Nephron (organoid): ENCODE measurements around the gene KCNQ4.

ENCODE experiments used
- H3K27ac Mint-ChIP-seq, 3 experiments: 2 replicates each; pipeline ENCODE4 v1.8.0; 2020; ENCODE audit warnings: mixed read lengths in 3 of 3, mild to moderate bottlenecking in 2 of 3, moderate library complexity in 1 of 3
- H3K27me3 Mint-ChIP-seq: 2 replicates; pipeline ENCODE4 v1.8.0; 2021; ENCODE audit warnings: low read depth, mild to moderate bottlenecking, moderate library complexity, mixed read lengths
- H3K36me3 Mint-ChIP-seq: 2 replicates; pipeline ENCODE4 v1.8.0; 2020; ENCODE audit warnings: low read depth, mixed read lengths
- H3K4me1 Mint-ChIP-seq: 2 replicates; pipeline ENCODE4 v1.8.0; 2020; ENCODE audit warnings: mixed read lengths
- H3K4me3 Mint-ChIP-seq, 3 experiments: 2 replicates each; pipeline ENCODE4 v1.8.0; 2020; ENCODE audit warnings: mild to moderate bottlenecking in 3 of 3, mixed read lengths in 3 of 3, moderate library complexity in 2 of 3
- H3K9me3 Mint-ChIP-seq: 2 replicates; pipeline ENCODE4 v1.8.0; 2020; ENCODE audit warnings: mixed read lengths
- TF ChIP-seq, protein P1 (sequence below), 3 experiments: fragments of 200-600 bp; sonication (generic); IDR thresholded peaks; one replicate each; pipeline ENCODE4 v1.5.0; 2021; ENCODE audit warnings: antibody characterized with exemption in 3 of 3; ENCODE audit not compliant: unreplicated experiment in 3 of 3

The KCNQ4 gene

DNA sequence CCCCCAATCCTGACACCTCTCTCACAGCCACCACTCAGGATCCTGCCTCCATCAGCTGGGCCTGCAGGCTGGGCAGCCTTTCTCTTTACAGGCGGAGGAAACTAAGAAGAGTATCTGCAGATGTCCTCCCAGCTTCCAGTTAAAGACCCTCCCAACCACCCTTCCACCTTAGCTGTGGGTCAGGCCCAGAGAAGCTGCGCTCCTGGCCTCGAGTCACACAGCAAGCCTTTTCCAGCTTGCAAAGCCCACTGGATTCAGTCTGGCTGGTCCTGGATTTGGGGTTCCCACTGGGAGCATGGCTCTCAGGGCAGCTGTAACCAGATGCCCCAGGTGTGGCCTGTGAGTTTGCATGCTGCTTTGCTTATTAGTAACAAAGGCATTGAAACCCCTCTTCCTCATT is 19.9 kb downstream of the KCNQ4 start:
- peaks cover 13% of the 10 kb centered on the region for H3K27me3 Mint-ChIP-seq
- H3K4me3 Mint-ChIP-seq, result peak overlapping the region in 1 of 3 experiments; percentile 51
- H3K36me3 Mint-ChIP-seq, result no peaks in the 10 kb centered on the region
- H3K9me3 Mint-ChIP-seq, result no peaks in the 10 kb centered on the region
- peak overlapping the region in 1 of 3 experiments; percentile 52 for H3K27ac Mint-ChIP-seq
- TF ChIP-seq, protein P1, sequence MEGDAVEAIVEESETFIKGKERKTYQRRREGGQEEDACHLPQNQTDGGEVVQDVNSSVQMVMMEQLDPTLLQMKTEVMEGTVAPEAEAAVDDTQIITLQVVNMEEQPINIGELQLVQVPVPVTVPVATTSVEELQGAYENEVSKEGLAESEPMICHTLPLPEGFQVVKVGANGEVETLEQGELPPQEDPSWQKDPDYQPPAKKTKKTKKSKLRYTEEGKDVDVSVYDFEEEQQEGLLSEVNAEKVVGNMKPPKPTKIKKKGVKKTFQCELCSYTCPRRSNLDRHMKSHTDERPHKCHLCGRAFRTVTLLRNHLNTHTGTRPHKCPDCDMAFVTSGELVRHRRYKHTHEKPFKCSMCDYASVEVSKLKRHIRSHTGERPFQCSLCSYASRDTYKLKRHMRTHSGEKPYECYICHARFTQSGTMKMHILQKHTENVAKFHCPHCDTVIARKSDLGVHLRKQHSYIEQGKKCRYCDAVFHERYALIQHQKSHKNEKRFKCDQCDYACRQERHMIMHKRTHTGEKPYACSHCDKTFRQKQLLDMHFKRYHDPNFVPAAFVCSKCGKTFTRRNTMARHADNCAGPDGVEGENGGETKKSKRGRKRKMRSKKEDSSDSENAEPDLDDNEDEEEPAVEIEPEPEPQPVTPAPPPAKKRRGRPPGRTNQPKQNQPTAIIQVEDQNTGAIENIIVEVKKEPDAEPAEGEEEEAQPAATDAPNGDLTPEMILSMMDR (IDR thresholded peaks at IDR 0.05; ENCODE audit: unreplicated experiment in 3 of 3), result no peak
- peaks cover 58% of the 10 kb centered on the region for H3K4me1 Mint-ChIP-seq

DNA sequence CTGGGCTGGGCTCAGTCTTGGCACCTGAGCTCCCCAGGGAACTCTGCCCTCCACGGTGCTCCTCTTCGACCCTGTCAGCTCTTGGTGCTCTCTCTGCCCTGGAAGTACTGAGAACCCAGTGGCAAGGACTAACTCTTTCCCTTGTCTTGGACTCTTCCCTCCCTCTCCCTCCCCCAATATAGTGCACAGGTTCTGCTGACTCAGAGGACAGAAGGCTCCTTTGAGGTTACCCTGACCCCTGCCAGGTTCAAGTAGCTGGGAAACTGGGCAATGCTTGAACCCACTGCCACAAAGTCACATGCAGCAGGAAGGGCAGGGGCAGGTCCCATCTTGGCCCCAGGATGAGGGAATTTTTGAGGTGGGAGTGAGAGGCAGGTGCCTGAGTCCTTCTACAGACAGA is 20.3 kb downstream of the KCNQ4 start:
- TF ChIP-seq, protein P1 (IDR thresholded peaks at IDR 0.05; ENCODE audit: unreplicated experiment in 3 of 3), result no peak
- Mint-ChIP-seq H3K4me3 (no peak overlapping the region), H3K9me3 (no peaks in the 10 kb centered on the region), H3K27ac (peak overlapping the region in 1 of 3 experiments; percentile 50), H3K4me1 (peaks cover 60% of the 10 kb centered on the region), H3K27me3 (peaks cover 13% of the 10 kb centered on the region), H3K36me3 (no peaks in the 10 kb centered on the region)

DNA sequence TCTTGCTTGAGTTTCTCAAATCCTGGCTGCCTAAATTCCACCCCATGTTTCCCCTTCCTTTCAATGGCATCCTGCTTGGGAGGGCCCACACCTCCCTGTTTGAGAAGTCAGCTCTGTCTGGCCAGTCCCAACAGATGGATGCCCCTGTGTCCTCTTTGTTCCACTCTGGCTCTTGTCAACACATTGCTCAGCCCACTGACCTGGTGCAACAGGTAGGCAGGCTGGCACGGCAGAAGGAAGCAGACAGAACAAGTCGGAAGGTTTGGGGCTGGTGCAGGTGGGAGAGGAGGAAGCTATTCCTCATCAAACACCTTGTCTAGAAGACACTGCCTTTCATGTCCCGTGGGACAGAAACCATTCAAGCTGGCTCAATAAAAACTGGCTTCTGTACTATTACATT is 22.7 kb downstream of the KCNQ4 start:
- Mint-ChIP-seq H3K4me3 (no peak overlapping the region), H3K9me3 (no peaks in the 10 kb centered on the region), H3K27me3 (peaks cover 4% of the 10 kb centered on the region), H3K36me3 (no peaks in the 10 kb centered on the region), H3K4me1 (peaks cover 46% of the 10 kb centered on the region), H3K27ac (peak overlapping the region; percentile 71 to 78 (median 78))
- TF ChIP-seq, protein P1 (IDR thresholded peaks at IDR 0.05; ENCODE audit: unreplicated experiment in 3 of 3), result no peak

DNA sequence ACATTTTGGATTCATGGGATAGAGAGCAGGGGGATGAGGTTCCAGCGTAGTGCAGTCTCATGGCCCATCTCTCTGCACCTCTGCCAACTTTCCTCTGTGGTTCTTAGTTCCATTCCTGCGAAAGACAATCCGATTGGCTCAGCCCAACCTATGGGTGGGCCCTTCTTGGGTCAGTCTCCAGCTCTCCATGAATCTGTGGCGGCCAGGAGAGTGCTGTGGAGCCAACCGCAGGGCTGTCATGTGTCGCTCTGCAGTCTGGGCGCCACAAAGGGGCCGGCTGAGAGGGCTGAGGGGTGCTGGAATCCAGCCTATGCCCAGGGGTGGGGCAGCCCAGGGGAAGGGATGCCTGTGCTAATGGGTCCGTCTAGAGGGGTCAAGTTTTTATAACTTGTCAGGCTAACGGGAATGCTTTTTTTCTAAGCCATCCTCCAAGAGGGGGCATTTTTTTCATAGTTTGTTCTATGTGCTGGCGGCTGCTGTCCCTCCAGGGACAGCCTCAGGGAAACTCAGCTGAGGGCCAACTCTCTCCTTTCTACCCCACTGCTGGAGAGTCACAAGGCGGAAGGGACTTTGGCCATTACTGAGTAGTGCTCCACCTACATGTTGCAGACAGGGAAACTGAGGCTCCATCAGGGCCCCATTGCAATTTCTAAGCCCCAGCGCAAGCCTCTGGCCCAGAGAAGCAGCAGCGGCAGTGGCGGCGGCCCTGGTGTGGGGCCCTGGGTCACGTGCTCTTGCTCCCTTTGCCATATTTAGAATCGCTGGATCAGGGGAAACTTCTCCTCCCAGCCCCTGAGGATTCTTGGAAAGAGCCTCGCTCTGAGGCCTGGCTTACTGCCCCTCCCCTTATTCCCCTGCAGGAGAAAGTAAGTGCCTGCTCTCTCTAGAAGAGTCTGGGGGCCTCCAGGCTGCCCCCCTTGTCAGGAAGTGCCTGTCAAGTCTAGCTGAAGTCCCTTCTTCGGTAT is 23.4 kb downstream of the KCNQ4 start:
- TF ChIP-seq, protein P1 (IDR thresholded peaks at IDR 0.05; ENCODE audit: unreplicated experiment in 3 of 3), result no peak
- Mint-ChIP-seq H3K36me3 (no peaks in the 10 kb centered on the region), H3K27me3 (peaks cover 6% of the 10 kb centered on the region), H3K4me1 (peaks cover 42% of the 10 kb centered on the region), H3K27ac (peak overlapping the region; percentile 71 to 78 (median 78)), H3K9me3 (no peaks in the 10 kb centered on the region), H3K4me3 (peak overlapping the region in 1 of 3 experiments; percentile 18)

DNA sequence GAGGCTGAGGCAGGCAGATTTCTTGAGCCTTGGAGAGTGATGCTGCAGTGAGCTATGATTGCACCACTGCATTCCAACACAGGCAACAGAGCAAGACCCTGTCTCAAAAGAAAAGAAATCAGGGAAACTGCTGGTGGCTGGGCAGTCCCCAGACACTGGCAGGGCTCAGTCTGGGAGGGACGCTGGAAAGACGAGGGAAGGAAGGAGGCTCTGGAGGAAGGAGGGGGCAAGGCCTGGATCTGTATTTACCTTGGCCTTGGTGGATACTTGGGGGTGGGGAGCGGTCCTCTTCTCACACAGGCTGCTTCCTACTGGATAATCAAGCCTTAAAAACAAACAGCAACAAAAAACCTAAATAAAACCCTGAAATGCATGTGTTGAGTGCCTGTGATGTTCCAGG is 24.4 kb downstream of the KCNQ4 start:
- Mint-ChIP-seq H3K27me3 (peaks cover 9% of the 10 kb centered on the region), H3K27ac (peak overlapping the region; percentile 71 to 78 (median 78)), H3K4me1 (peaks cover 42% of the 10 kb centered on the region), H3K9me3 (no peaks in the 10 kb centered on the region), H3K36me3 (no peaks in the 10 kb centered on the region), H3K4me3 (no peak overlapping the region)
- TF ChIP-seq, protein P1 (IDR thresholded peaks at IDR 0.05; ENCODE audit: unreplicated experiment in 3 of 3), result no peak
